HG03354 (cell line): ENCODE measurements around the gene TTC14.
"Not testable (repeated sequence)": the region's sequence is repeated elsewhere in the genome, so short reads cannot be mapped to it uniquely, and the experiment has no call there.

Experiments
- ATAC-seq: cut with Tn5 transposase; IDR thresholded peaks from one replicate; pipeline ENCODE4 v1.9.1; 2021; ENCODE audit warnings: mild to moderate bottlenecking; ENCODE audit not compliant: unreplicated experiment, poor library complexity, severe bottlenecking

TTC14 gene, protein sequence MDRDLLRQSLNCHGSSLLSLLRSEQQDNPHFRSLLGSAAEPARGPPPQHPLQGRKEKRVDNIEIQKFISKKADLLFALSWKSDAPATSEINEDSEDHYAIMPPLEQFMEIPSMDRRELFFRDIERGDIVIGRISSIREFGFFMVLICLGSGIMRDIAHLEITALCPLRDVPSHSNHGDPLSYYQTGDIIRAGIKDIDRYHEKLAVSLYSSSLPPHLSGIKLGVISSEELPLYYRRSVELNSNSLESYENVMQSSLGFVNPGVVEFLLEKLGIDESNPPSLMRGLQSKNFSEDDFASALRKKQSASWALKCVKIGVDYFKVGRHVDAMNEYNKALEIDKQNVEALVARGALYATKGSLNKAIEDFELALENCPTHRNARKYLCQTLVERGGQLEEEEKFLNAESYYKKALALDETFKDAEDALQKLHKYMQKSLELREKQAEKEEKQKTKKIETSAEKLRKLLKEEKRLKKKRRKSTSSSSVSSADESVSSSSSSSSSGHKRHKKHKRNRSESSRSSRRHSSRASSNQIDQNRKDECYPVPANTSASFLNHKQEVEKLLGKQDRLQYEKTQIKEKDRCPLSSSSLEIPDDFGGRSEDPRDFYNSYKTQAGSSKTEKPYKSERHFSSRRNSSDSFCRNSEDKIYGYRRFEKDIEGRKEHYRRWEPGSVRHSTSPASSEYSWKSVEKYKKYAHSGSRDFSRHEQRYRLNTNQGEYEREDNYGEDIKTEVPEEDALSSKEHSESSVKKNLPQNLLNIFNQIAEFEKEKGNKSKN

DNA sequence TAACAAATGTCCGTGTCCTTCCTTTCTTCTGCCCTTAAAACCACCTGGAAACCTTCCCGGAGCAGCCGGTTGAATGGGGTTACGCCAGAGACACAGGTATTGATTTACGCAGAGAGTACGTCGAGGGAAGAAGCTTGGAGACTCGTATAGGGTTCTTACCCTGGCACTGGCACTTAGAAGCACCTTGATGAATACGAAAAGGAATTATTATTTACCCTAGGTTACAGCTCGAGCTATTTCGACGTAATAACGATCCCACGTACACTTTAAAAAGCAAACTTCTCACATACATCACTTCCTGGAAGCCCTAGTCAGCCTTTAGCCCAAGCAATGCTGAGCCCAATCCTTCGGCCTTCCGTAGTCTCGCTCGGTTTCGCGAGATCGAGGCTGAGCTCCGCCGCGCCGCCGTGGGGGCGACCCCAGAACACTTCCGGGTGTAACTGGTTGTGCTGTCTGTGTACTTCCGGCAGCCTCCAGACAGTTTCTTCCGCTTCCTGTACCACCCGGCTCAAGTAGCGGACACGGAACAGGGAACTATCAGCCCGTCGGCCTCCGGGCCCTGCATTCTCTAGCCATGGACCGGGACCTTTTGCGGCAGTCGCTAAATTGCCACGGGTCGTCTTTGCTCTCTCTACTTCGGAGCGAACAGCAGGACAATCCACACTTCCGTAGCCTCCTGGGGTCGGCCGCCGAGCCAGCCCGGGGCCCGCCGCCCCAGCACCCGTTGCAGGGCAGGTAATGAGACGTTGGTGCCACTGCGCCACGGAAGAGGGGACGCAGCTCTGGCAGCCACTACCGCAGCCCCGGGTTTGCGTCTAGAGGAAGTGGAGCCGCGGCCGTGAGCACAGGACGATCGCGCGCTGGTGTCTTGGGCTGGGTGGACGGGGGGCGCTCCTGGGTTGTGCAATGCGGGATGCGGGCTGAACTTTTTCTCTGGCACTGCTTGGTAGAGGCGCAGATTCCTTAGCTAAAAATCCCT lies at the start of gene TTC14:
TSS of gene TTC14 (plus strand) at position 476 of the 979 bp plus-strand sequence. CDS start at position 575, 99 bp downstream.
- ATAC-seq = peak; percentile 97

DNA sequence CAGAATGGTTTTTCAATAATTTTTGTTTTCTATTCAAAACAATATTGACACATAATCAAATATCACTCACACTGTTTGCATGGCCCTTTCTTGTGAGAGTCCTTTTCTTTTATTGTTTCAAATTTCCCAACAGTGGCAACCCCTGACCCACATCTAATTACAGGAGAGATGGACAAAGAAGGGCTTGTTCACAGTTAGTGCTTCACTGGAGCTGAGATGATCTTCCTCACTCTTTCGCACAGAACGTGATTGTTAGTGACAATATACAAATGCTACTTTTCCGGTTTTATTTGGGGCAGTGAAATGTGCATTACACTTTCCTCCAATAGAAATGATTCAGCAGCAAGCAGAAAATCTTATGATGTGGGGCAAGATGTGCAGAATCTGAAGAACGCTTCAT lies 38.6 kb upstream of the TTC14 start:
- no peak for ATAC-seq

DNA sequence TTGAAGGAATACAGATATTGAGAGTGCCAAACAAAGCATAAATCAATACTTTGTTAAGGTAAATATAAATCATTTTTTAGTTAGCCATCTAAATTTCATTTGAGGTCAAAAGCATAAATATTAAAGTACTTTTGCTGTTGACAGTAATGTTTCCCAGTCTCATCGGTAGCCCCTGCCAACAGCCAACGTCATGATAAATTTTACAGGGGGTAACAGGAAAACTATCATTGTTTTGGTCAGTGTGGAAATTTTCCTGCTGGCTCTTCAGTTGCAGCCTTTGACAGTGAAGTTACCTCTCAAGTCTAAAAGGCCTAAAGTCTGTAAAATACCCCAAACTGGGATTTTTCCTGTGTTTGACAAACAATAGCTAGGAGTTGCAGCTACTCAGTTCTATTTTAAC lies 37.3 kb upstream of the TTC14 start:
- no peak for ATAC-seq

DNA sequence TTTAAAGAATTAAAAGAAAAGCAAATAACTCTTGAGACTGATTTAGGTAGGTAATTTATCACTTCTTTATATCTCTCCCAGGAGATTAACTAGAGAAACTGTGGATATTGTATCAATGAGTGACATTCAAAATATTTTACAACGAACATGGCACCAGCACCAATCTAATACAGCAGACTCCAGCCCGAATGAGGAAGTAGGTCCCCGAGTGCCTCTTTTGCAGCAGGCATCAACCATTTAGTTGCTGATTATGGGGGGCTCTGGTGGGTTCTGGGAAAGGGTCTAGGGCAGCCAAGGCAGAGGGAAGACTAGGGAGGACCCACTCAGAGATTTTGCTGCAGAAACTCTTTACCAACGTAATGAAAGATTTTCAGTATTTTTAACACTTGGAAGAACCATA lies 31.7 kb upstream of the TTC14 start:
- no peak for ATAC-seq

DNA sequence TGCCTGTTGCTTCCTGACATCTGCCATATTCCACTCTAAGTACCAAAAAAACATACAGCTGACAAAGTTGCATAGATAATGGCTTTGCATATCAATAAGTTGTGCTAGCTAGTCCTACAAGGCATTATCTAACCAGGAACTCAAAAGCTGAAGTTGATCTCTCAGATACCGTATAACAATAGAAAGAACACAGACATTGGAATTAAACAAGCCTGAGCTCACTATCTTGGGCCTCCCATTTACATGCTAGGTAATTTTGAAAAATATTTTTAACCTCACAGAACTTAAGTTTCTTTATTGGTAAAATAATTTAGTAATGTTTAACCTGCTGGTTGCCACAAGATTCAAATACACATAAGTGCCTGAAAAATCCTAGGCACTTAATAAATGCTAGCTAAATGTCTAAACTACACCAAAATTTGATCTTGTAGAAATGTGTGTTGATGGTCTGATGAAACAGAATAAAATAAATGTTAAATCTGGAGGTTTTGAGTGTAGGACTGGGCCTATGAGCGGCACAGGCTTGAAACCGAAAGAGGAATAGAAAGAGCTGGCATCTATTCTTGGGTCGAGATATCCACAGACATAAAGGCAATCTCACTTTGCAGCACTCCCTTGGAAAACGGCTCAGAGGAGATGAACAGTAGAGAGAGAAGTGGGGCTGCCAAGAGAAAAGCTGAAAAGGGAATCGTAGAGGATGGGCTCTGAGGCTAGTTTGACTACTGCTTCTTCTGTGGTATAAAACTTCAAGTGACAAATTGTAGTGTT lies 29.9 kb upstream of the TTC14 start:
- ATAC-seq = peak; percentile 86

DNA sequence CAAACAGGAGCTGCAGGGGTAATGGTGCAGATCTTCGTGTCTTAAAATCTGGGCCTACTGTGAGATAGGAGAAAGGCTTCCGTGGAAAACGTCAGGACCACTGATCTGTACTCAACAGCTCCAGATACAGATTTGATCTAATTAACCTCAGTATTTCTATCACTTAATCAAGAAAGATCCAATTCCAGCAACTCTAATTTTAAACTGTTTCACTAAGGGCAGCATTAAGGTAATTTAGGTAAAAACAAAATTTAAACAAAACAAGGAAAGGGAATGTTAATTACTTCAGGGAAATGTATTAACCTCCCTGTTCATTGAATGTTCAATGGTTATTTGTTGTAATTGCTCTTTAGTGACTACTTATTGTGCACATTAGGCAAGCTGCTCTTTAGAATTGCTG lies 26.4 kb upstream of the TTC14 start:
- no peak for ATAC-seq

DNA sequence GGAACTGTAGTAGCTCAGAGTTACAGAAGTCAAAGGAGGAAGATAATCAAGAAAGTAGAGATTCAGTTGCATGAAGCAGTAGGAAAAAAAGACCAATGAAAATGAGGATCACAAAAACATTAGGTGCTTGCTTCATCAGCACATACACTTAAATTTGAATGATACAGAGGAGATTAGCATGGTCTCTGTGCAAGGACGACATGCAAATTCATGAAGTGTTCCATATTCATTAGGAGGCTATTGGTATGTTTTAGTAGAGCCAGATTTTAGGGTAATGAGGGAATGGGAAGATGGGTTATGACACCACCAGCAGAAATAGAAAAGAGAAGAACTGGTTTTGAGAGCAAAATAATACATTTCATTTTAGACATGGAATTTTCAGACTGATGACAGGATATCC lies 21.0 kb upstream of the TTC14 start:
- ATAC-seq = no peak

DNA sequence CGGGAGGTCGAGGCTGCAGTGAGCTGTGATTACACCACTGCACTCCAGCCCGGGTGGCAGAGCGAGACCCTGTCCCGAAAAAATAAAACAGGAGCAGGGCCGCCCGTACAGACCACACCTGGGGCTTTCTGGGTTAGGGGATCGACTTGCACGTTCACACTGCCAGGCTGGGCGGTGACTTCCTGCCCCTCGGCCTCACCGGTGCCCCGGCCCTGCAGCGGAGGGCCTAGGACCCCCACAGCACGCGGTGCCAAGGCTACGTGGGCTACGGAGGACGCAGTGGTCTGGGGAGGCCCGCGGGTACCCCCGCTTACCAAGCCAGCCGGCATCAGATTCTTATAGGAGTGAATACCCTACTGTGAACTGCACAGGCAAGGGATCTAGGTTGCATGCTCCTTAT lies 11.6 kb upstream of the TTC14 start:
- no peak for ATAC-seq

DNA sequence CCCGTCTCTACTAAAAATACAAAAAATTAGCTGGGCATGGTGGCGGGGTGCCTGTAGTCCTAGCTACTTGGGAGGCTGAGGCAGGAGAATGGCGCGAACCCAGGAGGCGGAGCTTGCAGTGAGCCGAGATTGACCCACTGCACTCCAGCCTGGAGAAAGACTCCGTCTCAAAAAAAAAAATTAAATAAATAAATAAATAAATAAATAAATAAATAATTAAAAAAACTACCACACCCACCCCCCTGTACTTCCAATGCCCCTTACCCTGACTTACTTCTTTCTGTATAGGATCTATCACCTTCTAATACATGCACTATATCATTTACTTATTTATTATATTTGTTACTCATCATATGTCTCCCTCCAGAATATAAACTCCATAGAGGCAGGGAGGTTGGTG lies 8.3 kb upstream of the TTC14 start:
- not testable (repeated sequence) for ATAC-seq

DNA sequence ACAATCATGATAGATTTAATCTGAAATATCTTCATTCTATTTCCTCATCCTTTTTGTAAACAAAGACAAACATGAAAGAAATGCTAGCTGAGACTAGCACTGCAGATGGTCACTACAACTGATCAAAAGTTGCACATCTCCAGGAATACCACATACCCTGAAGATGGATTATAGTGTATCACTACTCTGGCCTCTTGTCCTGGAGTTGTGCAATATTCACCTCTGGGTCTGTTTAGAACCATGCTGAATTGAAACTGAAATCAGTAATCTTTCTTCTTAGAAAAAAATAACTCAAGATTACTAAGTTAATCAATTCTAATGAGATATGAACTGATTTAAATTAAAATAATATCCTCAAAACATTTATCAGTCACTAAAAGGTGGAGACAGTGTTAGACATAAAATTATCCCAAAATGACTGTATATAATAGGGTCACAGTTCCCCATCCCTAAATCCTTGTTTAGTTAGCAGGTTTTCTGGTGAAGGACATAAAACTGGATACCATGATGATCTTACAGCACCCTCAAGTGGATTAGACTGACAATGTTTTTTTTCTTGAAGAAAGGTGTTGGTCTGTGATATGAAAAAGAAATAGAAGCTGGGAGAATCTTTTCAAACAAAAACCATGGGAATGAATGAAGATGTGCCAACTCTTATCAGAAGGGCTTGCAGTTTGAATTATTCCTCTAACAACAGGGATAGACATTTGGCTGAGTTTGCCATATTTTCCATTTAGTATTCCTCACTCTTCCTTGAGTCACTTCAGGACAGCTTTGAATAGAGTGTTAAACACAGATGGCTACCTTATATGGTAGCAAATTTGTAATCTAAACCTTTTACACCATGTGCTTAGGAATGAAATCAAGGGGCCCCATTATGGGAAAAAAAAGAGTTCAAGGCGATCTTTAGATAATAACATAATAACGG lies 7.1 kb upstream of the TTC14 start:
- ATAC-seq = peak; percentile 70

DNA sequence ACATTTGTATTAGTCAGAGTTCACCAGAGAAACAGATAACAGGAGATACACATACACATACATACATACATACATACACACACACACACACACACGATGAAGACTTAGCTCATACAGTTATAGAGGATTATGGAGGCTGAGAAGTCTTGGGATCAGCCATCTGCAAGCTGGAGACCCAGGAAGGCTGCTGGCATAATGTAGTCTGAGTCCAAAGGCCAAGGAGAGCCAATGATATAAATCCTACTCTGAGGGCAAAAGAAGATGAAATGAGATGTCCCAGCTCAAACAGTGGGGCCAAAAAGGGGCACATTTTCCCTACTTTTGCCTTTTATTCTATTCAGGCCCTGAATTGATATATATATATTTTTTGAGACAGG lies 6.4 kb upstream of the TTC14 start:
- ATAC-seq = no peak

DNA sequence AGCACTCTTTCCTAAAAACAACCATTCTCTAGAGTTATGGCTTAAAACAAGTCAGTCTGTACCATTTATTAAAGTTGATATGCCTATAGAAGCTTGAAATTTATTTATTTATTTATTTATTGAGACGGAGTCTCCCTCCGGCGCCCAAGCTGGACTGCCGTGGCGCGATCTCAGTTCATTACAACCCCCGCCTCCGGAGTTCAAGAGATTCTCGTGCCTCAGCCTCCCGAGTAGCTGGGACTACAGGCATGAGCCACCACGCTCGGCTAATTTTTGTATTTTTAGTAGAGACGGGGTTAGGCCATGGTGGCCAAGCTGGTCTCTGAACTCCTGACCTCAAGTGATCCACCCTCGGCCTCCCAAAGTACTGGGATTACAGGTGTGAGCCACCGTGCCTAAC lies 1.5 kb upstream of the TTC14 start:
- ATAC-seq = no peak

DNA sequence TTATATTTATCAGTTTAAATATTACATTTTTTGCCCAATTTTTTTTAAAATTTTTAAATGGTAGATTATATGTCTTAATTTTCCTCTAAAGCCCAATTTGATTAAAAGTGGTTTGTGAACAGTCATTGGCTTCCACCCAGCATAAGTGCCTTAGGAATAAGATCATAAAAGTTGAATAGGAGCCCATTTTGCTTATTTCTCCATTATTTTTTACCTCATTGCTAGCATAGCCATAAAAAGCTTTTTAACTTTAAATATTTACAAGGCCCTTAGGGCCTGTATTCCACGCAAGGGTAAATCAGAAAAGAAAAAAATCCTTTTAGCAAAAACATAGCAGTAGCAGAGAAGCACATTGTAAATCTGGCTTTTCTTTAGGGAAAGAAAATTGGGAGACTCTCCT lies 9.0 kb downstream of the TTC14 start:
- ATAC-seq = no peak

DNA sequence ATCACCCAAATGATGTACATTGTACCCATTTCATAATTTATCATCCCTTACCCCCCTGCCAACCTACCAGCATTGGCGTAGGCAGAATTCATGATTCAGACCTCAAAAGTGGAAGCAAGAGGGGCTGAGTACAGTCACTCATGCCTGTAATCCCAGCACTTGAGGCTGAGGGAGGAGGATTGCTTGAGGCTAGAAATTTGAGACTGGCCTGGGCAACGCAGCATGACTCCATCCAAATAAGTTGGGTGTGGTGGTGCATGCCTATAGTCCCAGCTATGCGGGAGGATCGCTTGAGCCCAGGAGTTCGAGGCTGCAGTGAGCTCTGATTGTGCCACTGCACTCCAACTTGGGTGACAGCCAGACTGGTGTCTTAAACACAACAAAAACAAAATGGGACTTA lies 10.4 kb downstream of the TTC14 start:
- ATAC-seq = no peak

DNA sequence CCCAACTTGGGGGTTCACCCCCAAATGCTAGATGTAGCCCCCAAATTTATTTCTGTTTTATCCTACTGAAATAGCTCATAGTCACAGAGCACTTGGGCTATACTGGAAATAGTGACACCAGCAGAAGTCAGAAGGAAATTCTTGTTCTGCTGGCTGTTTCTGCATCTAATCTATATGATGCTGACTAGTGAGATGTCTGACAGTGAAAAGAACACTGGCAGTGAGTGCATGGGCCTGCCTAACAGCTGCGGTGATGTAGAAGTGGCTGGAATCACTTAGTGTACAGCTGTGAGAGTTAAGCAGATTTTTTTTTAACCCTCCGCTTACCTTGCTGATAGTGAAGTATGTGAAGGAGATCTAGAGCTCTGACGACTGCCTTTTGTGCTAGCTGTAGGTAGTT lies 14.0 kb downstream of the TTC14 start:
- no peak for ATAC-seq

DNA sequence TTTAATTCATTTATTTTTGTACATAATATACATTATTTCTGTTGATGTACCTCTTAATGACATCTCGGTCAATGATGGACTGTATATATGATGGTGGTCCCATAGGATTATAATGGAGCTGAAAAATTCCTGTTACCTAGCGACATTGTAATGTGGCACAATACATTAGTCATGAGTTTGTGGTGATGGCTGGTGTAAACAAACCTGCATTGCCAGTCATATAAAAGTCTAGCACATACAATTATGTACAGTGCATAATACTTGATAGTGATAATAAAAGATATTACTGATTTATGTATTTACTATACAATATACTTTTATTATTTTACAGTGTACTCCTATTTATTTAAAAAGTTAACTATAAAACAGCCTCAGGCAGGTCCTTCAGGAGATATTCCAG lies 15.1 kb downstream of the TTC14 start:
- ATAC-seq = no peak

DNA sequence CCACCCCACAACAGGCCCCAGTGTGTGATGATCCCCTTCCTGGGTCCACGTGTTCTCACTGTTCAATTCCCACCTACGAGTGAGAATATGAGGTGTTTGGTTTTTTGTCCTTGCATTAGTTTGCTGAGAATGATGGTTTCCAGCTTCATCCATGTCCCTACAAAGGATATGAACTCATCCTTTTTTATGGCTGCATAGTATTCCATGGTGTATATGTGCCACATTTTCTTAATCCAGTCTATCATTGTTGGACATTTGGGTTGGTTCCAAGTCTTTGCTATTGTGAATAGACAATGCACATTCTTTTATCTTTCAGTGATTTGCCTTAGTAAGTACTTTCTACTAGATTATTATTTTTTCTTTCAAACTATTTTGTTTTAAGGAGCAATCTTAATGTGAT lies 16.6 kb downstream of the TTC14 start:
- not testable (repeated sequence) for ATAC-seq

DNA sequence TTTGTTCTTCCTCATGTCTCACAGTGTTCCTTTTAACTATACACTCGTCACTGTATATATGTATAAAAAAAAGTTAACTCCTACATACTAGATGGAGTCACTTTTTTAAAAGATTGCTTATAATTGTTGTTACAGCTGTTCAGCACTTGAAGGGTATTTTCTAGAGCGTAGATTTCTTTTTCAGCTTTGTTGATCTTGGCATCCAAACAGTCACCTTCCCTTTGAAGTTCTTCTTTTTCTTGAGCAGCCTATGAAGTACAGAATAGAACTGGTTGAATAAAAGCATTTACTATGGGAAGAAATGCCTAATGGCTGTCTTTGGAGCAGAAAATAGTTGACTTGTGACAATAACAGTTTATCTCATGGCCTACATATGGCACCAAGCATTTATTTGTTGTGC lies 17.8 kb downstream of the TTC14 start:
- ATAC-seq = no peak
